Lower lobe of right lung (tissue), 2 donors: Measurements from ENCODE around the gene TJAP1. TPM values are rescaled to one million over a fixed set of nuclear protein-coding genes. Genes with fewer than 3 reads are reported as not detected.
A peak's percentile ranks its signal among the peaks of the same experiment; 100 is the strongest.
"Not testable (repeated sequence)": the region's sequence is repeated elsewhere in the genome, so short reads cannot be mapped to it uniquely, and the experiment has no call there.

Experiments
- ATAC-seq, 2 donors: fragments of 200-7000 bp; cut with Tn5 transposase; one replicate each; pipeline ENCODE4 v1.9.1; 2020 to 2022; ENCODE audit warnings: mild to moderate bottlenecking in 2 of 2, moderate library complexity in 2 of 2
- DNase-seq: peaks from one replicate; pipeline ENCODE4 v3.0.0-alpha.2; 2020
- H3K27ac ChIP-seq: fragments of 200-600 bp; one replicate; pipeline ENCODE4 v1.8.0; 2022
- H3K27me3 ChIP-seq: fragments of 200-600 bp; one replicate; pipeline ENCODE4 v1.8.0; 2022; ENCODE audit warnings: low read depth
- H3K36me3 ChIP-seq: fragments of 200-600 bp; one replicate; pipeline ENCODE4 v1.8.0; 2022; ENCODE audit warnings: mild to moderate bottlenecking
- H3K4me1 ChIP-seq: fragments of 200-600 bp; one replicate; pipeline ENCODE4 v1.8.0; 2022
- H3K4me3 ChIP-seq: fragments of 200-600 bp; one replicate; pipeline ENCODE4 v1.8.0; 2022; ENCODE audit warnings: mild to moderate bottlenecking
- H3K9me3 ChIP-seq: fragments of 200-600 bp; one replicate; pipeline ENCODE4 v1.8.0; 2022
- CTCF ChIP-seq: fragments of 200-600 bp; IDR thresholded peaks from one replicate; pipeline ENCODE4 v1.8.0; 2022; ENCODE audit warnings: antibody characterized with exemption, mild to moderate bottlenecking
- intact Hi-C: fragments of 100-400 bp; cut with DNase I; formaldehyde crosslinking; loops from one replicate; pipeline ENCODE4 v1.11.0; 2022
- total RNA-seq: library from RNA; stranded (reverse); fragmentation: NEBNext Ultra II Directional; extraction: Animal tissue kit (Norgen Biotek cat#: 25700); gene quantifications from one replicate; pipeline ENCODE4 v1.2.1, GENCODE V29; 2021
- donor health status: DM: no; HTN: yes; CAD: no; lungs with severe emphysema.

TJAP1 gene
- total RNA-seq, 1 donor from 2014 or later = 34.3 TPM

- Histone ChIP-seq H3K36me3 (peaks cover 99% of the 10 kb centered on the region), H3K9me3 (no peaks in the 10 kb centered on the region), H3K27me3 (no peaks in the 10 kb centered on the region), H3K27ac (no peak overlapping the region), H3K4me1 (no peaks in the 10 kb centered on the region), H3K4me3 (no peak overlapping the region)
- no peak for TF ChIP-seq CTCF
- peak; percentile 45 to 61 for ATAC-seq
- intact Hi-C loops = no loop called here
- no peak for DNase-seq
Observed at GRCh38 chr6:43524483-43524961, 47.2 kb downstream of the TJAP1 start.

- no peak for TF ChIP-seq CTCF
- intact Hi-C loops = no loop called here
- DNase-seq = no peak
- no peak overlapping the region for H3K27ac ChIP-seq
- no peaks in the 10 kb centered on the region for H3K9me3 ChIP-seq
- H3K36me3 ChIP-seq = peaks cover 87% of the 10 kb centered on the region
- no peak for ATAC-seq
- no peak overlapping the region for H3K4me3 ChIP-seq
- no peaks in the 10 kb centered on the region for H3K4me1 ChIP-seq
- no peaks in the 10 kb centered on the region for H3K27me3 ChIP-seq
Observed at GRCh38 chr6:43532201-43532600, 54.8 kb downstream of the TJAP1 start.

- peaks cover 83% of the 10 kb centered on the region for H3K36me3 ChIP-seq
- H3K27me3 ChIP-seq, intact Hi-C loops, DNase-seq, ATAC-seq, H3K9me3 ChIP-seq, H3K27ac ChIP-seq, H3K4me3 ChIP-seq, H3K4me1 ChIP-seq: not testable (repeated sequence)
Observed at GRCh38 chr6:43538986-43539385, 61.6 kb downstream of the TJAP1 start.

DNA sequence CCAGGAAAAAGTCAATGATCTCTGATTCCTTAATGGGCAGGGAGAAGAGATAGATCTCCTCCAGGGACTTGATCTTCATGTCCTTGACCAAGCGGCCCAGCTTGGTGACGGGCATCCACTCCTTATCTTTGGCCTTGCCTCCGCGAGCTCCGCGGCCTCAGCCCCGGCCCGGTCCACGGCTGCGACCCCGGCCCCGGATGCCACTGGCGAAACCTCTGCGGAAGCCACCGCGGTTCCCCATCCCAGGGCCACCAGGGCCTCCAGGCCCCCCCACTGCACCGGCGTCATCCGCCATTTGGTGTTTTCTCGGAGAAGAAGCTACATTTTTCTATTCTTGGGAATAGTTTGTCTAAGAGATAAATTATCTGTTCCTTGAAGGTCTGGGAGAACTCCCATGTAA lies 62.0 kb downstream of the TJAP1 start:
- DNase-seq, ATAC-seq, H3K9me3 ChIP-seq, H3K27me3 ChIP-seq, intact Hi-C loops, H3K4me1 ChIP-seq, H3K4me3 ChIP-seq, H3K27ac ChIP-seq: not testable (repeated sequence)
- H3K36me3 ChIP-seq = peaks cover 87% of the 10 kb centered on the region

- no peak overlapping the region for H3K27ac ChIP-seq
- H3K4me1 ChIP-seq = no peaks in the 10 kb centered on the region
- no peaks in the 10 kb centered on the region for H3K9me3 ChIP-seq
- ATAC-seq (no peak), DNase-seq (no peak)
- H3K4me3 ChIP-seq = no peak overlapping the region
- intact Hi-C loops = no loop called here
- peaks cover 90% of the 10 kb centered on the region for H3K36me3 ChIP-seq
- no peaks in the 10 kb centered on the region for H3K27me3 ChIP-seq
- TF ChIP-seq CTCF = no peak
Observed at GRCh38 chr6:43540507-43540906, 63.1 kb downstream of the TJAP1 start.

GRCh38 chr6:43541774-43542471 lies 64.6 kb downstream of the TJAP1 start:
- no peak overlapping the region for H3K4me3 ChIP-seq
- H3K27ac ChIP-seq = no peak overlapping the region
- TF ChIP-seq CTCF = no peak
- no peaks in the 10 kb centered on the region for H3K9me3 ChIP-seq
- DNase-seq (no peak), ATAC-seq (no peak)
- intact Hi-C loops = no loop called here
- no peaks in the 10 kb centered on the region for H3K27me3 ChIP-seq
- no peaks in the 10 kb centered on the region for H3K4me1 ChIP-seq
- H3K36me3 ChIP-seq = peaks cover 93% of the 10 kb centered on the region
